K562 (cell line): Measurements from ENCODE around the gene GP1BB. TPM values are rescaled to one million over a fixed set of nuclear protein-coding genes. Genes with fewer than 3 reads are reported as not detected.

Experiments used
- ATAC-seq: fragments of 200-7000 bp; cut with Tn5 transposase; 3 replicates; pipeline ENCODE4 v1.9.1; 2020; ENCODE audit warnings: moderate library complexity
- BruUV-seq: library from RNA; stranded (reverse); fragments of 400-500 nt; replicated peaks from 2 replicates; lab custom pipeline; 2021; lab: Mats Ljungman, UMichigan
- CTCF ChIA-PET: fragments of 300-600 bp; formaldehyde crosslinking; extraction: SDS; loops from one replicate; lab custom pipeline; 2021; ENCODE audit warnings: low intra/inter-chr PET ratio; lab: Yijun Ruan, JAX
- POLR2A ChIA-PET: fragments of 300-600, 350-650 bp; sonication (Branson Sonifier 250); formaldehyde crosslinking; extraction: SDS; loops from one replicate; lab custom pipeline; 2021; ENCODE audit warnings: antibody characterized with exemption, inconsistent platforms; lab: Yijun Ruan, JAX
- DNase-seq, 4 experiments: peaks; one replicate each; pipeline versions ENCODE4 v3.0.0 to v3.0.0-alpha.2; 2011 to 2018; ENCODE audit warnings: low spot score in 3 of 4, mixed read lengths in 3 of 4; ENCODE audit errors: extremely low read depth in 1 of 4
- FAIRE-seq: peaks from 2 replicates; lab custom pipeline; 2011; peaks lifted over from hg19 to GRCh38; lab: Jason Lieb, UNC
- H2AFZ ChIP-seq: 2 replicates; pipeline ENCODE4 v1.6.0; 2011; ENCODE audit warnings: low read depth, low read length, control low read depth, inconsistent platforms
- H3K27ac ChIP-seq: fragments of 200-600 bp; 3 replicates; pipeline ENCODE4 v1.8.0; 2011; ENCODE audit warnings: low read depth, mild to moderate bottlenecking, control low read depth, inconsistent platforms, low read length, moderate library complexity, mixed read lengths; ENCODE audit errors: extremely low read depth
- H3K27me3 ChIP-seq, 2 experiments: fragments of 300-600 bp in 1 of 2; 2 replicates in 1 of 2; 3 replicates in 1 of 2; pipeline versions ENCODE4 v1.6.0 to v1.8.0; 2011; ENCODE audit warnings: inconsistent platforms in 2 of 2, low read length in 2 of 2, mild to moderate bottlenecking in 1 of 2, mixed read lengths in 1 of 2, moderate library complexity in 1 of 2; ENCODE audit not compliant: control insufficient read depth in 2 of 2, insufficient read depth in 2 of 2
- H3K36me3 ChIP-seq: fragments of 300-600 bp; 3 replicates; pipeline ENCODE4 v1.8.0; 2011; ENCODE audit warnings: mild to moderate bottlenecking, low read length, inconsistent platforms; ENCODE audit not compliant: control insufficient read depth, insufficient read depth
- H3K4me1 ChIP-seq, 2 experiments: fragments of 200-600 bp in 1 of 2; replicated peaks in 1 of 2; 2 replicates in 1 of 2; 3 replicates in 1 of 2; pipeline versions ENCODE4 v1.5.1 to v1.8.0; 2011; ENCODE audit warnings: inconsistent platforms in 2 of 2, low read length in 2 of 2, mild to moderate bottlenecking in 1 of 2, mixed read lengths in 1 of 2, moderate library complexity in 1 of 2; ENCODE audit not compliant: control insufficient read depth in 2 of 2, insufficient read depth in 2 of 2
- H3K4me2 ChIP-seq: 2 replicates; pipeline ENCODE4 v1.6.1; 2011; ENCODE audit warnings: low read length, control low read depth, inconsistent platforms, mixed read lengths; ENCODE audit not compliant: insufficient read depth
- H3K4me3 ChIP-seq: fragments of 200-600 bp; sonication (generic), shearing (Covaris generic); 2 replicates; pipeline ENCODE4 v1.5.1; 2016; ENCODE audit warnings: control low read depth, inconsistent platforms
- H3K79me2 ChIP-seq: fragments of 200-600 bp; 3 replicates; pipeline ENCODE4 v1.8.0; 2011; ENCODE audit warnings: low read length, inconsistent platforms; ENCODE audit not compliant: control insufficient read depth, insufficient read depth
- H3K9ac ChIP-seq, 2 experiments: 2 replicates each; pipeline versions ENCODE4 v1.6.0 to v1.6.1; 2011; ENCODE audit warnings: low read depth in 2 of 2, low read length in 2 of 2, control low read depth in 1 of 2, inconsistent platforms in 1 of 2, mild to moderate bottlenecking in 1 of 2, mixed read lengths in 1 of 2; ENCODE audit not compliant: insufficient read depth in 1 of 2
- H3K9me1 ChIP-seq: one replicate; pipeline ENCODE4 v1.6.0; 2011; ENCODE audit warnings: inconsistent platforms, mild to moderate bottlenecking, low read length, moderate library complexity; ENCODE audit not compliant: control insufficient read depth, insufficient read depth
- H3K9me3 ChIP-seq: replicated peaks from 2 replicates; pipeline ENCODE4 v1.5.1; 2011; ENCODE audit warnings: low read depth, low read length, inconsistent platforms; ENCODE audit not compliant: control insufficient read depth, insufficient read depth
- H4K20me1 ChIP-seq: replicated peaks from 2 replicates; pipeline ENCODE4 v1.6.1; 2011; ENCODE audit warnings: low read length, inconsistent platforms, mixed read lengths; ENCODE audit not compliant: control insufficient read depth, insufficient read depth
- CHD2 ChIP-seq: IDR thresholded peaks from 2 replicates; pipeline ENCODE4 v1.6.1; 2011; ENCODE audit warnings: low read depth, low read length
- E2F6 ChIP-seq, 2 experiments: IDR thresholded peaks; 2 replicates each; pipeline ENCODE4 v1.6.1; 2011; ENCODE audit warnings: borderline replicate concordance in 1 of 2, control low read depth in 1 of 2, low read depth in 1 of 2, low read length in 1 of 2, mild to moderate bottlenecking in 1 of 2, mixed read lengths in 1 of 2, moderate library complexity in 1 of 2; ENCODE audit not compliant: insufficient read depth in 1 of 2, insufficient read length in 1 of 2, poor library complexity in 1 of 2, severe bottlenecking in 1 of 2; ENCODE audit errors: extremely low read depth in 1 of 2
- ELF2 ChIP-seq: fragments of 250-450 bp; sonication (Bioruptor Pico); IDR thresholded peaks from 2 replicates; pipeline ENCODE4 v1.5.0; 2021; ENCODE audit warnings: mild to moderate bottlenecking
- GATA2 ChIP-seq: sonication (generic); formaldehyde crosslinking; IDR thresholded peaks from 2 replicates; pipeline ENCODE4 v1.4.0; 2020; ENCODE audit warnings: mild to moderate bottlenecking, missing genetic modification reagents
- HDAC1 ChIP-seq, 2 experiments: fragments of 450-650 bp; IDR thresholded peaks; 2 replicates each; pipeline ENCODE4 v1.6.1; 2016 to 2017; ENCODE audit warnings: inconsistent platforms in 1 of 2, mild to moderate bottlenecking in 1 of 2, moderate library complexity in 1 of 2
- HDAC2 ChIP-seq: fragments of 450-650 bp; IDR thresholded peaks from 2 replicates; pipeline ENCODE4 v1.6.1; 2016; ENCODE audit warnings: mild to moderate bottlenecking
- HNRNPLL ChIP-seq: fragments of 200-400 bp; formaldehyde crosslinking; IDR thresholded peaks from 2 replicates; pipeline ENCODE4 v1.6.1; 2017; ENCODE audit warnings: low read length, low read depth, mild to moderate bottlenecking; ENCODE audit not compliant: poor library complexity, severe bottlenecking
- MYNN ChIP-seq, 2 experiments: sonication (generic); formaldehyde crosslinking in 1 of 2; IDR thresholded peaks; 2 replicates each; pipeline versions ENCODE4 v1.5.0 to v1.6.1; 2016 to 2020; ENCODE audit warnings: antibody characterized with exemption in 1 of 2, missing genetic modification reagents in 1 of 2
- NEUROD1 ChIP-seq: fragments of 150-350 bp; IDR thresholded peaks from 2 replicates; pipeline ENCODE4 v1.6.1; 2014; ENCODE audit warnings: borderline replicate concordance, low read length, low read depth; ENCODE audit not compliant: partially characterized antibody
- NFE2L1 ChIP-seq: fragments of 450-650 bp; IDR thresholded peaks from 2 replicates; pipeline ENCODE4 v1.6.1; 2016; ENCODE audit warnings: missing genetic modification characterization, low read depth, mild to moderate bottlenecking, missing compliant biosample characterization, moderate library complexity, borderline replicate concordance
- POLR2G ChIP-seq: fragments of 200-400 bp; formaldehyde crosslinking; IDR thresholded peaks from 2 replicates; pipeline ENCODE4 v1.6.1; 2017; ENCODE audit warnings: low read depth, mild to moderate bottlenecking, antibody characterized with exemption, low read length, moderate library complexity
- RBM25 ChIP-seq: fragments of 200-400 bp; formaldehyde crosslinking; IDR thresholded peaks from 2 replicates; pipeline ENCODE4 v1.6.1; 2018; ENCODE audit warnings: low read length, low read depth, moderate library complexity; ENCODE audit not compliant: severe bottlenecking
- RBM34 ChIP-seq: fragments of 200-400 bp; formaldehyde crosslinking; IDR thresholded peaks from 2 replicates; pipeline ENCODE4 v1.6.1; 2018; ENCODE audit warnings: low read length, borderline replicate concordance; ENCODE audit not compliant: insufficient read depth
- SMARCA5 ChIP-seq: fragments of 450-650 bp; IDR thresholded peaks from 2 replicates; pipeline ENCODE4 v1.6.1; 2016
- SREBF2 ChIP-seq: sonication (generic); formaldehyde crosslinking; IDR thresholded peaks from 2 replicates; pipeline ENCODE4 v1.4.0; 2020; ENCODE audit warnings: mild to moderate bottlenecking, missing genetic modification reagents
- YBX1 ChIP-seq: fragments of 450-650 bp; IDR thresholded peaks from 2 replicates; pipeline ENCODE4 v1.7.1; 2016; ENCODE audit warnings: mild to moderate bottlenecking
- ZKSCAN8 ChIP-seq: fragments of 200-800 bp; sonication (Bioruptor generic); IDR thresholded peaks from 2 replicates; pipeline ENCODE4 v1.6.1; 2016; ENCODE audit warnings: missing genetic modification characterization, missing compliant biosample characterization
- ZNF830 ChIP-seq: fragments of 250-450 bp; sonication (Bioruptor Pico); IDR thresholded peaks from 2 replicates; pipeline ENCODE4 v1.5.0; 2021; ENCODE audit warnings: mild to moderate bottlenecking
- WGBS: fragments of 100-300 bp; shearing (Covaris generic); methylation state at CpG from one replicate; pipeline ENCODE4 v1.1.6; 2016; ENCODE audit warnings: low coverage, mixed read lengths; ENCODE audit not compliant: insufficient coverage; ENCODE audit errors: missing lambda C conversion rate; 5-methylcytosine and 5-hydroxymethylcytosine counted together
- in situ Hi-C: fragments of 300-500 bp; cut with MboI; formaldehyde crosslinking; loops from 4 replicates; pipeline ENCODE4 v1.15.0; 2018; ENCODE audit warnings: inconsistent platforms, mixed read lengths
- intact Hi-C: fragments of 100-400 bp; cut with micrococcal nuclease; formaldehyde crosslinking; loops from 2 replicates; pipeline ENCODE4 v1.14.2; 2022
- polyA plus RNA-seq, 8 experiments: library from polyadenylated mRNA; depleted of rRNA in 4 of 8; stranded (reverse) in 5 of 8; unstranded in 3 of 8; fragments of >200 nt; fragmentation: Nextera tagmentation in 2 of 8; fragmentation: Illumina TruSeq in 1 of 8; extraction: Ambion mirVana in 2 of 8; extraction: Trizol in 1 of 8; gene quantifications; 2 replicates each; pipeline versions ENCODE4 v1.2.1 to v1.2.3, GENCODE V29; 2011 to 2014; ENCODE audit warnings: inconsistent platforms in 1 of 8, missing spikeins in 1 of 8
- total RNA-seq, 7 experiments: library from RNA; depleted of rRNA in 6 of 7; stranded (reverse); fragments of >200 nt in 6 of 7; fragmentation: Illumina TruSeq in 2 of 7; extraction: Trizol in 2 of 7; gene quantifications; 2 replicates each; pipeline versions ENCODE4 v1.2.1 to v1.2.3, GENCODE V29; 2011 to 2021; ENCODE audit warnings: low replicate concordance in 1 of 7
- TF ChIP-seq, protein P1 (sequence below): fragments of 450-650 bp; IDR thresholded peaks from 2 replicates; pipeline ENCODE4 v1.6.1; 2016; ENCODE audit warnings: low read depth, mild to moderate bottlenecking, moderate library complexity

GP1BB gene
- total and polyA plus RNA-seq, 9 of the 15 experiments (the other 6 are each of a cell fraction or from before 2014, with no cell fraction given) = 0.69 to 162 (median 2.8) TPM

DNA sequence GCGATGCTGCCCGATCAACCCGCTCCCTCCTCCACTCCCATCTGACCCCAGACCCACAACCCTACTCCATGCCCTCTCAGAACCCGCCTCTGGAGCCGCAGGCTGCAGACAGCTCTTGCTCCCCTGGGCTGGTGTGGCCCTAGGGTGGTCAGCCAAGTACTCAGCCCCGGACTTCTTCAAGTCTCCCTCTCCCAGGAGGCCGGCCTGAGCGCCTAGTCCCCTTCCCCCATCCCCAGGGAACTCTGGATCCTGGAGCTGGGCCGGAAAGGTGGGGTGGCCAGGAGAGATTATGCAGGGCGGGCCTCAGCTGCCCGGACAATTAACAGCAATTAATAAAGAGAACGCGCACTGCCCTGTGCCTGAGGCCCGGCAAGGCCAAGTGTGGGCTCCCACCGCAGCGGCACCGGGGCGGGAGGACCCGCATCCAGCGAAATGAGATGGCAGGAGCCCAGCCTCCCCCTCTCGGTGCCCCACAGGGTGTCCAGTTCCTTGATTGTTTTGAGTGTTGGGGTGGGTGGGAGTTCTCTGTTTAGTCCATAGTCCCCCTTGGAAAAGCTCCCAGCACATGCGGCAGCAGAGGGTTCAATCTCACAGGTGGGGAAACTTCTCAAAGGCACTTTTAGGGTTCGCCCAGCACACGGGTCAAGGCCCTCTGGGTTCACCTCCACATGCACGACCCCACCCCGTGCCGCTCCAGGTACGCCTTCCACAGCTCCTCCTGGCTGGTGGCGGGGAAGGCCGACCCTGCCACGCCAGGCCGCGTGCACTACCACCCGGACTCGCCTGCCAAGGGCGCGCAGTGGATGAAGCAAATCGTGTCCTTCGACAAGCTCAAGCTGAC, 40.3 kb downstream of the GP1BB start:
- BruUV-seq = no TSS peak
- Histone ChIP-seq H3K27ac (no peak overlapping the region), H3K4me3 (no peak overlapping the region), H3K27me3 (peaks cover 5 to 16% of the 10 kb centered on the region in 2 experiments; a peak in 4 of 5 replicates), H3K4me2 (no peak overlapping the region), H3K9me3 (no peaks in the 10 kb centered on the region), H3K9ac (peak overlapping the region in 1 of 2 experiments; percentile 87; a peak in 2 of 4 replicates), H3K9me1 (peaks cover 9% of the 10 kb centered on the region), H3K4me1 (peaks cover 12 to 92% of the 10 kb centered on the region in 2 experiments; a peak in 3 of 5 replicates), H2AFZ (no peak overlapping the region), H4K20me1 (no peaks in the 10 kb centered on the region; the same call in 1 of the 2 replicates), H3K79me2 (peaks cover 25% of the 10 kb centered on the region), H3K36me3 (peaks cover 8% of the 10 kb centered on the region; the same call in 1 of the 3 replicates)
- in situ Hi-C loops = no loop called here
- no peak for DNase-seq
- ATAC-seq = no peak
- 75% methylated on average over 39 of the region's 39 CpGs for WGBS
- POLR2A ChIA-PET = interaction anchor here (0.6 to 6.7 kb wide), 22 partner anchors 10 to 184 kb away, joined by 3 to 78 read pairs (median 4); partner anchors contain the start of genes GNB1L and RTL10
- intact Hi-C loops = no loop called here
- CTCF ChIA-PET = no interaction called here
- FAIRE-seq = no peak
- TF ChIP-seq GATA2 (CRISPR knock-in tag) (no peak), NFE2L1 (no peak), RBM25 (no peak), SREBF2 (no peak), HNRNPLL (peak; percentile 9), SMARCA5 (no peak), ZNF830 (CRISPR knock-in tag) (no peak), ELF2 (CRISPR knock-in tag) (no peak), HDAC2 (no peak), POLR2G (0 out of 2 replicates have a peak, but pooled peaks have one; percentile 38), RBM34 (no peak), YBX1 (no peak), HDAC1 (IDR thresholded peaks at IDR 0.05) (0 out of 4 replicates have a peak, but pooled peaks of 1 of the 2 experiments have one; percentile 12), MYNN (IDR thresholded peaks at IDR 0.05) (no peak), MYNN (CRISPR knock-in tag; IDR thresholded peaks at IDR 0.05) (no peak), CHD2 (no peak), NEUROD1 (peak; percentile 6), ZKSCAN8 (CRISPR knock-in tag) (no peak), E2F6 (IDR thresholded peaks at IDR 0.05; ENCODE audit: borderline replicate concordance in 1 of 2, extremely low read depth in 1 of 2, insufficient read depth in 1 of 2, insufficient read length in 1 of 2, low read depth in 1 of 2, low read length in 1 of 2, poor library complexity in 1 of 2, severe bottlenecking in 1 of 2) (no peak)
- TF ChIP-seq, protein P1, sequence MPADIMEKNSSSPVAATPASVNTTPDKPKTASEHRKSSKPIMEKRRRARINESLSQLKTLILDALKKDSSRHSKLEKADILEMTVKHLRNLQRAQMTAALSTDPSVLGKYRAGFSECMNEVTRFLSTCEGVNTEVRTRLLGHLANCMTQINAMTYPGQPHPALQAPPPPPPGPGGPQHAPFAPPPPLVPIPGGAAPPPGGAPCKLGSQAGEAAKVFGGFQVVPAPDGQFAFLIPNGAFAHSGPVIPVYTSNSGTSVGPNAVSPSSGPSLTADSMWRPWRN = no peak
